ENCODE results near the gene GTF2F1.

GTF2F1 gene

GRCh38 chr19:6396305-6396704 lies 3.3 kb upstream of the GTF2F1 start:
- H3K9me3 ChIP-seq (replicated peaks; ENCODE audit: low read length) = no peaks in the 10 kb centered on the region
- no peak overlapping the region for H3K9ac ChIP-seq (ENCODE audit: low read depth, low read length)
- peaks cover 4% of the 10 kb centered on the region for H3K36me3 ChIP-seq (ENCODE audit: insufficient read depth, low read length)
- peaks cover 13% of the 10 kb centered on the region for H3K4me1 ChIP-seq (ENCODE audit: control insufficient read depth, insufficient read depth, low read length)
- no peak overlapping the region for H3K4me2 ChIP-seq (ENCODE audit: low read length)
- no peaks in the 10 kb centered on the region for H3K27me3 ChIP-seq (ENCODE audit: control insufficient read depth, insufficient read depth, low read length)
- no peak overlapping the region for H3K4me3 ChIP-seq (ENCODE audit: low read length)

GRCh38 chr19:6394831-6395230 lies 1.9 kb upstream of the GTF2F1 start:
- peaks cover 4% of the 10 kb centered on the region for H3K36me3 ChIP-seq (ENCODE audit: insufficient read depth, low read length)
- H3K9ac ChIP-seq (ENCODE audit: low read depth, low read length) = no peak overlapping the region
- H3K4me3 ChIP-seq (ENCODE audit: low read length) = no peak overlapping the region
- H3K4me2 ChIP-seq (ENCODE audit: low read length) = no peak overlapping the region
- H3K27me3 ChIP-seq (ENCODE audit: control insufficient read depth, insufficient read depth, low read length) = no peaks in the 10 kb centered on the region
- no peaks in the 10 kb centered on the region for H3K9me3 ChIP-seq (replicated peaks; ENCODE audit: low read length)
- H3K4me1 ChIP-seq (ENCODE audit: control insufficient read depth, insufficient read depth, low read length) = peaks cover 13% of the 10 kb centered on the region

GRCh38 chr19:6393983-6394412 lies 1.0 kb upstream of the GTF2F1 start:
- Histone ChIP-seq H3K4me1 (ENCODE audit: control insufficient read depth, insufficient read depth, low read length) (peaks cover 13% of the 10 kb centered on the region), H3K9ac (ENCODE audit: low read depth, low read length) (peak overlapping the region; percentile 93), H3K27me3 (ENCODE audit: control insufficient read depth, insufficient read depth, low read length) (no peaks in the 10 kb centered on the region), H3K9me3 (replicated peaks; ENCODE audit: low read length) (no peaks in the 10 kb centered on the region), H3K36me3 (ENCODE audit: insufficient read depth, low read length) (peaks cover 8% of the 10 kb centered on the region), H3K4me3 (ENCODE audit: low read length) (peak overlapping the region; percentile 72), H3K4me2 (ENCODE audit: low read length) (peak overlapping the region; percentile 92)

- peak overlapping the region; percentile 92 for H3K4me2 ChIP-seq (ENCODE audit: low read length)
- peaks cover 21% of the 10 kb centered on the region for H3K36me3 ChIP-seq (ENCODE audit: insufficient read depth, low read length)
- peaks cover 13% of the 10 kb centered on the region for H3K4me1 ChIP-seq (ENCODE audit: control insufficient read depth, insufficient read depth, low read length)
- peak overlapping the region; percentile 72 for H3K4me3 ChIP-seq (ENCODE audit: low read length)
- H3K9ac ChIP-seq (ENCODE audit: low read depth, low read length) = peak overlapping the region; percentile 93
- H3K27me3 ChIP-seq (ENCODE audit: control insufficient read depth, insufficient read depth, low read length) = no peaks in the 10 kb centered on the region
- H3K9me3 ChIP-seq (replicated peaks; ENCODE audit: low read length) = no peaks in the 10 kb centered on the region
Observed at GRCh38 chr19:6392221-6393073, 517 bp downstream of the GTF2F1 start.

GRCh38 chr19:6387372-6387771 lies 5.6 kb downstream of the GTF2F1 start:
- Histone ChIP-seq H3K36me3 (ENCODE audit: insufficient read depth, low read length) (peaks cover 52% of the 10 kb centered on the region), H3K9ac (ENCODE audit: low read depth, low read length) (no peak overlapping the region), H3K4me2 (ENCODE audit: low read length) (no peak overlapping the region), H3K27me3 (ENCODE audit: control insufficient read depth, insufficient read depth, low read length) (no peaks in the 10 kb centered on the region), H3K9me3 (replicated peaks; ENCODE audit: low read length) (no peaks in the 10 kb centered on the region), H3K4me1 (ENCODE audit: control insufficient read depth, insufficient read depth, low read length) (peaks cover 9% of the 10 kb centered on the region), H3K4me3 (ENCODE audit: low read length) (no peak overlapping the region)

GRCh38 chr19:6384381-6384780 lies 8.6 kb downstream of the GTF2F1 start:
- no peaks in the 10 kb centered on the region for H3K9me3 ChIP-seq (replicated peaks; ENCODE audit: low read length)
- H3K4me1 ChIP-seq (ENCODE audit: control insufficient read depth, insufficient read depth, low read length) = no peaks in the 10 kb centered on the region
- no peaks in the 10 kb centered on the region for H3K27me3 ChIP-seq (ENCODE audit: control insufficient read depth, insufficient read depth, low read length)
- peaks cover 73% of the 10 kb centered on the region for H3K36me3 ChIP-seq (ENCODE audit: insufficient read depth, low read length)
- H3K4me2 ChIP-seq (ENCODE audit: low read length) = no peak overlapping the region
- H3K9ac ChIP-seq (ENCODE audit: low read depth, low read length) = no peak overlapping the region
- no peak overlapping the region for H3K4me3 ChIP-seq (ENCODE audit: low read length)

- Histone ChIP-seq H3K4me1 (ENCODE audit: control insufficient read depth, insufficient read depth, low read length) (no peaks in the 10 kb centered on the region), H3K36me3 (ENCODE audit: insufficient read depth, low read length) (peaks cover 73% of the 10 kb centered on the region), H3K4me2 (ENCODE audit: low read length) (no peak overlapping the region), H3K27me3 (ENCODE audit: control insufficient read depth, insufficient read depth, low read length) (no peaks in the 10 kb centered on the region), H3K4me3 (ENCODE audit: low read length) (no peak overlapping the region), H3K9ac (ENCODE audit: low read depth, low read length) (no peak overlapping the region), H3K9me3 (replicated peaks; ENCODE audit: low read length) (no peaks in the 10 kb centered on the region)
Observed at GRCh38 chr19:6383188-6383587, 9.8 kb downstream of the GTF2F1 start.

GRCh38 chr19:6381030-6381750 lies 11.8 kb downstream of the GTF2F1 start:
- peaks cover 60% of the 10 kb centered on the region for H3K36me3 ChIP-seq (ENCODE audit: insufficient read depth, low read length)
- H3K4me1 ChIP-seq (ENCODE audit: control insufficient read depth, insufficient read depth, low read length) = peaks cover 4% of the 10 kb centered on the region
- no peak overlapping the region for H3K4me2 ChIP-seq (ENCODE audit: low read length)
- no peak overlapping the region for H3K9ac ChIP-seq (ENCODE audit: low read depth, low read length)
- no peak overlapping the region for H3K4me3 ChIP-seq (ENCODE audit: low read length)
- H3K27me3 ChIP-seq (ENCODE audit: control insufficient read depth, insufficient read depth, low read length) = no peaks in the 10 kb centered on the region
- no peaks in the 10 kb centered on the region for H3K9me3 ChIP-seq (replicated peaks; ENCODE audit: low read length)

- Histone ChIP-seq H3K36me3 (ENCODE audit: insufficient read depth, low read length) (peaks cover 53% of the 10 kb centered on the region), H3K27me3 (ENCODE audit: control insufficient read depth, insufficient read depth, low read length) (no peaks in the 10 kb centered on the region), H3K4me1 (ENCODE audit: control insufficient read depth, insufficient read depth, low read length) (peaks cover 4% of the 10 kb centered on the region), H3K4me2 (ENCODE audit: low read length) (no peak overlapping the region), H3K9me3 (replicated peaks; ENCODE audit: low read length) (no peaks in the 10 kb centered on the region), H3K4me3 (ENCODE audit: low read length) (no peak overlapping the region), H3K9ac (ENCODE audit: low read depth, low read length) (no peak overlapping the region)
Observed at GRCh38 chr19:6379744-6380143, 13.2 kb downstream of the GTF2F1 start.

GRCh38 chr19:6378486-6378885 lies 14.5 kb downstream of the GTF2F1 start:
- H3K4me2 ChIP-seq (ENCODE audit: low read length) = no peak overlapping the region
- H3K36me3 ChIP-seq (ENCODE audit: insufficient read depth, low read length) = peaks cover 48% of the 10 kb centered on the region
- no peaks in the 10 kb centered on the region for H3K9me3 ChIP-seq (replicated peaks; ENCODE audit: low read length)
- no peak overlapping the region for H3K4me3 ChIP-seq (ENCODE audit: low read length)
- no peak overlapping the region for H3K9ac ChIP-seq (ENCODE audit: low read depth, low read length)
- peaks cover 12% of the 10 kb centered on the region for H3K4me1 ChIP-seq (ENCODE audit: control insufficient read depth, insufficient read depth, low read length)
- H3K27me3 ChIP-seq (ENCODE audit: control insufficient read depth, insufficient read depth, low read length) = no peaks in the 10 kb centered on the region

- Histone ChIP-seq H3K4me1 (ENCODE audit: control insufficient read depth, insufficient read depth, low read length) (peaks cover 13% of the 10 kb centered on the region), H3K36me3 (ENCODE audit: insufficient read depth, low read length) (peaks cover 44% of the 10 kb centered on the region), H3K9ac (ENCODE audit: low read depth, low read length) (no peak overlapping the region), H3K9me3 (replicated peaks; ENCODE audit: low read length) (no peaks in the 10 kb centered on the region), H3K4me3 (ENCODE audit: low read length) (no peak overlapping the region), H3K4me2 (ENCODE audit: low read length) (no peak overlapping the region), H3K27me3 (ENCODE audit: control insufficient read depth, insufficient read depth, low read length) (no peaks in the 10 kb centered on the region)
Observed at GRCh38 chr19:6378041-6378440, 14.9 kb downstream of the GTF2F1 start.

Data from skeletal muscle satellite cell (primary cell).